HG03139 (cell line): ENCODE data around the gene XRCC5.
A peak's percentile ranks its signal among the peaks of the same experiment; 100 is the strongest.
"Not testable (repeated sequence)": the region's sequence is repeated elsewhere in the genome, so short reads cannot be mapped to it uniquely, and the experiment has no call there.

Experiments
- ATAC-seq: cut with Tn5 transposase; IDR thresholded peaks from one replicate; pipeline ENCODE4 v1.9.1; 2021; ENCODE audit not compliant: unreplicated experiment

XRCC5 gene

GRCh38 chr2:216108967-216109921, at the start of gene XRCC5:
TSS of gene XRCC5 (plus strand) at chr2:216109348. CDS start at chr2:216109437, 89 bp downstream.
- peak; percentile 39 for ATAC-seq

- no peak for ATAC-seq
Observed at GRCh38 chr2:216064014-216064630, 45.0 kb upstream of the XRCC5 start.

- no peak for ATAC-seq
Observed at GRCh38 chr2:216064665-216065064, 44.5 kb upstream of the XRCC5 start.

- ATAC-seq = no peak
Observed at GRCh38 chr2:216066230-216066629, 42.9 kb upstream of the XRCC5 start.

GRCh38 chr2:216069028-216069427, 40.1 kb upstream of the XRCC5 start:
- ATAC-seq = no peak

GRCh38 chr2:216070195-216070594, 39.0 kb upstream of the XRCC5 start:
- no peak for ATAC-seq

GRCh38 chr2:216071111-216071851, 37.9 kb upstream of the XRCC5 start:
- ATAC-seq = no peak

- no peak for ATAC-seq
Observed at GRCh38 chr2:216072473-216072872, 36.7 kb upstream of the XRCC5 start.

- no peak for ATAC-seq
Observed at GRCh38 chr2:216073773-216074172, 35.4 kb upstream of the XRCC5 start.

- no peak for ATAC-seq
Observed at GRCh38 chr2:216074380-216074779, 34.8 kb upstream of the XRCC5 start.

- ATAC-seq = no peak
Observed at GRCh38 chr2:216074794-216075193, 34.4 kb upstream of the XRCC5 start.

GRCh38 chr2:216075510-216076485, 33.4 kb upstream of the XRCC5 start:
- ATAC-seq = no peak

GRCh38 chr2:216078776-216079175, 30.4 kb upstream of the XRCC5 start:
- no peak for ATAC-seq

GRCh38 chr2:216080048-216080447, 29.1 kb upstream of the XRCC5 start:
- not testable (repeated sequence) for ATAC-seq

- ATAC-seq = peak; percentile 1
Observed at GRCh38 chr2:216081012-216081411, 28.1 kb upstream of the XRCC5 start.

- ATAC-seq = peak; percentile 96
Observed at GRCh38 chr2:216081487-216082116, 27.5 kb upstream of the XRCC5 start, which contains the start of the genes PECR and TMEM169. TSS of gene PECR (minus strand) at chr2:216081809. CDS start at chr2:216081741, 68 bp downstream. TSS of gene TMEM169 (plus strand) at chr2:216081919. CDS start at chr2:216095964, 14,045 bp downstream.

GRCh38 chr2:216082117-216082711, 26.9 kb upstream of the XRCC5 start:
- ATAC-seq = no peak

GRCh38 chr2:216082805-216083204, 26.3 kb upstream of the XRCC5 start:
- no peak for ATAC-seq
